G401 (cell line): Measurements from ENCODE around the gene ERGIC3. TPM values are rescaled to one million over a fixed set of nuclear protein-coding genes. Genes with fewer than 3 reads are reported as not detected.
A peak's percentile ranks its signal among the peaks of the same experiment; 100 is the strongest.

Experiments used
- DNase-seq: peaks from one replicate; pipeline ENCODE4 v3.0.0-alpha.2; 2015; ENCODE audit warnings: low spot score
- in situ Hi-C: cut with HindIII; loops from 2 replicates; pipeline ENCODE4 v1.10.0; 2016; ENCODE audit warnings: low sequenced_read_pairs, mixed read lengths
- total RNA-seq: library from RNA; depleted of rRNA; stranded (reverse); fragments of >200 nt; shearing (Covaris generic); gene quantifications from 2 replicates; pipeline ENCODE4 v1.2.3, GENCODE V29; 2014; rRNA removed

Gene ERGIC3
- 344 and 371 TPM in 2 replicates for total RNA-seq

DNA sequence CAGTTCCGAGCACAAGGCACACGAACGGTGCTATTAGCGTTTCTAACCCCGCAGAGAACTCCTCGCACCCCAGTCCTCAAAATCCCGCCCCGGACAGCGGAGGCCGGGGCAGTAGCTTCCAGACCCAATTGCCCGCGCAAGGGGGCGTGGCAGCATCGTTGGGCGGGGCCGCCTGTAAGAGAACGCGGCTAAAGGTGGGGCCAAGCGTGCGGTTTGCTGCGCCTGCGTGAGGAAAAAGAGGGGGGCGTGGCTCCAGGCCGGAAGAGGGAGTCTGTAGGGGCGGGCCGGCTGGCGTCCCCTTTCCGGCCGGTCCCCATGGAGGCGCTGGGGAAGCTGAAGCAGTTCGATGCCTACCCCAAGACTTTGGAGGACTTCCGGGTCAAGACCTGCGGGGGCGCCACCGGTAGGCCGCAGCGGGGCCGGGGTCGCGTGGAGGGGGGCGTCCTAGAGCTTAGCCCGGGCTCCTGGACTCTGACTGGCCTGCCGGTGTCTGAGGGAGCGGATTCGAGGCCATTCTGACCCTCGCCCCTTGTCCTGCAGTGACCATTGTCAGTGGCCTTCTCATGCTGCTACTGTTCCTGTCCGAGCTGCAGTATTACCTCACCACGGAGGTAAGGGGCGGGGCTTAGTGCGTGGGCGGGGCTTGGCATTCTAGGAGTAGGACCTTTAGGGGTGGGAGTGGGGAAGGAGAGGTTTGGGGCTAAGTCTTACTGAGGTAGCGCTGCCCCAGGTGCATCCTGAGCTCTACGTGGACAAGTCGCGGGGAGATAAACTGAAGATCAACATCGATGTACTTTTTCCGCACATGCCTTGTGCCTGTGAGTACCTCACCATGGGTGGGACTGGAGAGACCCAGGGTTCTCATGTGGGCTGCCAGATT lies at the start of gene ERGIC3:
TSS of gene ERGIC3 (plus strand) at position 296 of the 880 bp plus-strand sequence. CDS start at position 316, 20 bp downstream.
- peak; percentile 95 for DNase-seq
- in situ Hi-C loops: no loop called here

DNA sequence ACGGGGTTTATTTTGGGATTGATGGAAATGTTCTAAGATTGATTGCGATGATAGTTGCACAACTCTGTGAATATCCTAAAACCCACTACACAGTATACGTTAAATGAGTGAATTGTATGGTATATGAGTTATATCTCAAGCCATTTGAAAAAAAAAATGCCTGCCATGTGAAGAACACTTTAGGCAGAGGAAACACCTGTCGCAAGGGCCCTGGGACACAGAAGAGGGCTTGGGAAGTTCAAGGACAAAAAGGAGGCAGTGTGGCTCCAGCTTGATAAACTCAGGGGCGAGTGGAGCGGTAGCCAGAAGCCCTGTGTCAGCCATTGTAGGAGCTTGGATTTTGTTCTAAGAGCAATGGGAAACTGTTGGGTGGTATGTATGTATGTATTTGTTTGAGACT lies 49.5 kb upstream of the ERGIC3 start:
- in situ Hi-C loops: no loop called here
- no peak for DNase-seq

DNA sequence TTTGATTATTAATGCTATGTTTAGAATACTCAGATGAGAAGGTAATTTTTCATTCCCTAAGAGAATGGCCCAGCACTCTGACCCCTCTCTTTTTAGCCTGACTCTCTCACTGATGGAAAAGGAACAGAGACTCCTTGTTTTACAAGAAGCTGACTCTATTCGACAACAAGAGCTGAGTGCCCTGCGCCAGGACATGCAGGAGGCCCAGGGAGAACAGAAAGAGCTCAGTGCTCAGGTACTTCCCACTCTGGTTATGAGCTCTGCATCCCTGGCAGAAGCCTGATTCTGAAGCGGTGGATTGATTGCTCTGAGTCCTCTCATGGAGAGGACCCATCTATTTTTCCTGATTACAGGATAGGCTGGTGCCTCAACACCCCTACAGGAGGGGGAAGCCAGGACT lies 45.4 kb upstream of the ERGIC3 start:
- in situ Hi-C loops: no loop called here
- no peak for DNase-seq

DNA sequence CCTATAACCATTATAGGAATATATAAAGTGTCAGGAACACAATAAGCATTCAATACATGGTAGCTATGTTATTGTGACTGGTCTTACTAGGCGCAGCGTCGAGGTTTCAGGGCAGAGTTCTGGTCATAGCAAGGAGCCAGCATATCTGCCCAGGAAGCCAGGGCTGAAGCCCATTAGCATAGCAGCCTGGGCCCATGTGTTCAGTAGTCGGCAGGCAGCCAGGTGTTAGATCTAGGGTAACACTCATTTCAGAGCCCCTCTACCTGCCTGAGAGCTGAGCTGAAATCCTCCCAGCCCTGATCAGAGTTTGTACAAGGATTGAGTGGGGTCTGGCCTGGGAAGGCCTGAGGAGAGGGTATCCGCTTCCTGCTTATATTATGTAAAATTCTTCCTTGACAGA lies 44.6 kb upstream of the ERGIC3 start:
- in situ Hi-C loops: no loop called here
- DNase-seq: no peak

DNA sequence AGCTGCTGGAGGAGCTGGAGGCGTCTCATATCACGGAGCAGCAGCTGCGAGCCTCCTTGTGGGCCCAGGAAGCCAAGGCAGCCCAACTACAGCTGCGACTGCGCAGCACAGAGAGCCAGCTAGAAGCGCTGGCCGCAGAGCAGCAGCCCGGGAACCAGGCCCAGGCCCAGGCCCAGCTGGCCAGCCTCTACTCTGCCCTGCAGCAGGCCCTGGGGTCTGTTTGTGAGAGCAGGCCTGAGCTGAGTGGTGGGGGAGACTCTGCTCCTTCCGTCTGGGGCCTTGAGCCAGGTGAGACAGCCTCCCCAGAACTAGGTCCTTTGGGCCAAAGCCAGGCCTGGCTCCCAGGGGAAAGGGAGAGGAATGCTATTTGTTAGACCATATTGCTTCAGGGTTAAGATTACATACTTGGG lies 44.1 kb upstream of the ERGIC3 start:
- in situ Hi-C loops: no loop called here
- DNase-seq: no peak

DNA sequence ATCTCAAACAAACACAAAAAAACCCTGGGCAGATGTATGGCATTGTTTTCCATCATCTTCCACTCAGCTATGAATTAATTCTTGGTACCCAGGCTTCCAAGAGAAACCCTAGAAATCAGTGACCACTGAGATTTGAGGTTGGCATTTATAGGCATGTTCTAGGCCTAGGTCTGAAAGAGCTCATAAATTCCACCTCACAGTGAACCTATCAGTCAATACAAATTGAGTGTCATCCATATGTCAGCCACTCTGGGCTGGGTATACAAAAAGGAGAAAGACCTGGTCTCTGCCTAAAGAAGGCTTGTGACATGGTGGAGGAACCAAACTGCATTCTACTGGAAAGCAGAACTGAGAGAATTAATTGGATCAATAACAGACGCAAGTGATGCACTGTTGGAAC lies 42.6 kb upstream of the ERGIC3 start:
- in situ Hi-C loops: no loop called here
- DNase-seq: no peak

DNA sequence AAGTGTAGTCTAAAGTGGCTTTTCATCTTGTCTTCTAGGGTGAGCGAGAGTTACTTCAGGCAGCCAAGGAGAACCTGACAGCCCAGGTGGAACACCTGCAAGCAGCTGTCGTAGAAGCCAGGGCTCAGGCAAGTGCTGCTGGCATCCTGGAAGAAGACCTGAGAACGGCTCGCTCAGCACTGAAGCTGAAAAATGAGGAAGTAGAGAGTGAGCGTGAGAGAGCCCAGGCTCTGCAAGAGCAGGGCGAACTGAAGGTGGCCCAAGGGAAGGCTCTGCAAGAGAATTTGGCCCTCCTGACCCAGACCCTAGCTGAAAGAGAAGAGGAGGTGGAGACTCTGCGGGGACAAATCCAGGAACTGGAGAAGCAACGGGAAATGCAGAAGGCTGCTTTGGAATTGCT lies 39.5 kb upstream of the ERGIC3 start:
- in situ Hi-C loops: no loop called here
- DNase-seq: no peak

DNA sequence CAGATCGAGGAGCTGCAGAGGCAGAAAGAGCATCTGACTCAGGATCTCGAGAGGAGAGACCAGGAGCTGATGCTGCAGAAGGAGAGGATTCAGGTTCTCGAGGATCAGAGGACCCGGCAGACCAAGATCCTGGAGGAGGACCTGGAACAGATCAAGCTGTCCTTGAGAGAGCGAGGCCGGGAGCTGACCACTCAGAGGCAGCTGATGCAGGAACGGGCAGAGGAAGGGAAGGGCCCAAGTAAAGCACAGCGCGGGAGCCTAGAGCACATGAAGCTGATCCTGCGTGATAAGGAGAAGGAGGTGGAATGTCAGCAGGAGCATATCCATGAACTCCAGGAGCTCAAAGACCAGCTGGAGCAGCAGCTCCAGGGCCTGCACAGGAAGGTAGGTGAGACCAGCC lies 38.6 kb upstream of the ERGIC3 start:
- in situ Hi-C loops: no loop called here
- no peak for DNase-seq

DNA sequence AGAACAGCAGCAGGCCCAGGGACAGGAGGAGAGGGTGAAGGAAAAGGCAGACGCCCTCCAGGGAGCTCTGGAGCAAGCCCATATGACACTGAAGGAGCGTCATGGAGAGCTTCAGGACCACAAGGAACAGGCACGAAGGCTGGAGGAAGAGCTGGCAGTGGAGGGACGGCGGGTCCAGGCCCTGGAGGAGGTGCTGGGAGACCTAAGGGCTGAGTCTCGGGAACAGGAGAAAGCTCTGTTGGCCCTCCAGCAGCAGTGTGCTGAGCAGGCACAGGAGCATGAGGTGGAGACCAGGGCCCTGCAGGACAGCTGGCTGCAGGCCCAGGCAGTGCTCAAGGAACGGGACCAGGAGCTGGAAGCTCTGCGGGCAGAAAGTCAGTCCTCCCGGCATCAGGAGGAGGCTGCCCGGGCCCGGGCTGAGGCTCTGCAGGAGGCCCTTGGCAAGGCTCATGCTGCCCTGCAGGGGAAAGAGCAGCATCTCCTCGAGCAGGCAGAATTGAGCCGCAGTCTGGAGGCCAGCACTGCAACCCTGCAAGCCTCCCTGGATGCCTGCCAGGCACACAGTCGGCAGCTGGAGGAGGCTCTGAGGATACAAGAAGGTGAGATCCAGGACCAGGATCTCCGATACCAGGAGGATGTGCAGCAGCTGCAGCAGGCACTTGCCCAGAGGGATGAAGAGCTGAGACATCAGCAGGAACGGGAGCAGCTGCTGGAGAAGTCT lies 37.9 kb upstream of the ERGIC3 start:
- peak; percentile 91 for DNase-seq
- in situ Hi-C loops: no loop called here

DNA sequence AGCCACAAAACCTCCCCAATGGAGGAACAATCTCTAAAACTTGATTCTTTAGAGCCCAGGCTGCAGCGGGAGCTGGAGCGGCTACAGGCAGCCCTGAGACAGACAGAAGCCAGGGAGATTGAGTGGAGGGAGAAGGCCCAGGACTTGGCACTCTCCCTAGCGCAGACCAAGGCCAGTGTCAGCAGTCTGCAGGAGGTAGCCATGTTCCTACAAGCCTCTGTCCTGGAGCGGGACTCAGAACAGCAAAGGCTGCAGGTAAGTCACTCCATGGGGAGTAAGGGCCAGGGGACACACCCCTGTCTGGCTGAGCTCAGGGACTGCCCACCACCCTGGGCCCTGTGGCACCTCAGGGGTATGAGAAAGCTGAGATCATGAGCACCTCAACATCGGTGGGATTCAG lies 37.1 kb upstream of the ERGIC3 start:
- in situ Hi-C loops: no loop called here
- no peak for DNase-seq

DNA sequence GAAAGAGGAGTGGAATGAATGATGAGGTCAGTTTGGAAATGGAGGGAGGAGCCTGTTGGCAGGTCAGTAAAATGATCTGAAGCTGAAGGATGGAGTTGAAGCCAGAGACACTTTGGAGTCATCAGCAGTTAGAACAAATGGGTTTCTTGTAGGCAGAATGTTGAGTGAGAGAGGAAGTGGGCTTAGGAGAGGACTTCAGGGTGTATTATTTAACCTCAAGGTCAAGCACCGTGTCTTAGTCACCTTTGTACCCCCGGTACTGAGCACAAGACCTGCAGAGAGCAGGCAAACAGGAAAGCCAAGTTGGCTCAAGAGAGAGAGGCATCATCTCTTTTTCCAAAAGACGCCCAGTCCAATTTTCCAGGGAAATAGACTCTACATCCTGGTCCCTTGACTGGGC lies 35.7 kb upstream of the ERGIC3 start:
- in situ Hi-C loops: no loop called here
- no peak for DNase-seq

DNA sequence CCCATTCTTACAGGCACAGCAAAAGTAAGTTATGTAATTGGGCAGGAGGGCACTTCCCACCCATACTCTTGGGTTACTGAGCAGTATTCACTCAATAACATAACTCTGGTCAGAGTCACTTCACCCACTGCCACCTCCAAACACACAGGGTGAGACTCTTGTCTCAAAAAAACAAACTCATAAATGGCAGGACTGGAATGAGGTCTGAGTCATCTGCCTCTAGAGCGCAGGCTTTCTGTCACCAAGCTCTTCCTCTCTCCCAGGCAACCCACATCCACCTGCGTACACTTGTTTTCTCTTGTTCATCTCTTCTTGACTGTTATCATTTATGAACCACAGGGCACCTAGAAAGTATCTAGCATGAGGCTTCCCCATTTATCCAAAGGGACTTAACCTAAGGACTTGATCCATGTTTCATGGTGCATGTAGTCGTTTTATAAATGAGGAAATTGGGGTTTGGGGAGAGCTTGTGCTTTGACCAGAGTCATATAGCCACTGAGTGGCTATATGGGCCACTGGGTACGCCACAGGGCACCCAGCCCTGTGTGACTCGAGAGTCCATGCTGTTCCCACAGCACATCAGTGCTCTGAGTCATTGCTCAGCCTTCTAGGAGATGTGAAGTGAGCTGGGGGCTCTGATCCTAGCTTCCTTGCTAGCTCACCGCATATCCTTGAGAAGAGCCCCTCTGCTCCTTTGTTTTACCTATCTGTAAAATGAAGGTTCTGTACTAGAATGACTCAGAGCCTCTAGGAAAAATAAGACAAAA lies 34.8 kb upstream of the ERGIC3 start:
- in situ Hi-C loops: no loop called here

DNA sequence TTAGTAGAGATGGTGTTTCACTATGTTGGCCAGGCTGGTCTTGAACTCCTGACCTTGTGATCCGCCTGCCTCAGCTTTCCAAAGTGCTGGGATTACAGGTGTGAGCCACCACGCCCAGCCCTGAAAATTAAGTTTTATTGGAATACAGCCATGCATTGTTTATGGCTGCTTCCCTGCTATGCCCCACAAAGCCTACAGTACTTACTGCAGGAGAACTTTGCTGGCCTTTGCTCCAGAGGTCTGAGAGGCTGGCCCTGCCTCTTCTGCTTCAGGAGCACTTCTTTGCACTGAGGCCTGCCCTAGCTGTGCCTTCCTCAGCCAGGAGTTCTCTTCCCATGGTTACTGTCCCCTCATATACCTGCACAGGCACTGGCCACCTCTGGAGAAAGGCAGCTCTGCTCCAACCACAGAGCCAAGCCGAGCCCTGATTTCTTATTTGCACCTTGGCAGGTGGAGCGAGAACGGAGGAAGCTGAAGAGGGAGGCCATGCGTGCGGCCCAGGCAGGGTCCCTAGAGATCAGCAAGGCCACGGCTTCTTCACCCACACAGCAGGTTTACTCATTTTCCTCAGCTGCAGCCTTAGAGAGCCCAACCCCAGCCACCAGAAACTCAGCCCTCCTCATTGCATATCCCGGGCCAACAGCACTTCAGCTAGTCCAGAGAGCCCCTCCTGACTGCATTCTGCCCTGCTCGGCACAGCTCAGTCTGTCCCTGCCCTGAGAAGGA lies 33.2 kb upstream of the ERGIC3 start:
- DNase-seq: no peak
- in situ Hi-C loops: no loop called here

More for the DNA sequence above, 34.8 kb upstream of the ERGIC3 start:
- no peak for DNase-seq

DNA sequence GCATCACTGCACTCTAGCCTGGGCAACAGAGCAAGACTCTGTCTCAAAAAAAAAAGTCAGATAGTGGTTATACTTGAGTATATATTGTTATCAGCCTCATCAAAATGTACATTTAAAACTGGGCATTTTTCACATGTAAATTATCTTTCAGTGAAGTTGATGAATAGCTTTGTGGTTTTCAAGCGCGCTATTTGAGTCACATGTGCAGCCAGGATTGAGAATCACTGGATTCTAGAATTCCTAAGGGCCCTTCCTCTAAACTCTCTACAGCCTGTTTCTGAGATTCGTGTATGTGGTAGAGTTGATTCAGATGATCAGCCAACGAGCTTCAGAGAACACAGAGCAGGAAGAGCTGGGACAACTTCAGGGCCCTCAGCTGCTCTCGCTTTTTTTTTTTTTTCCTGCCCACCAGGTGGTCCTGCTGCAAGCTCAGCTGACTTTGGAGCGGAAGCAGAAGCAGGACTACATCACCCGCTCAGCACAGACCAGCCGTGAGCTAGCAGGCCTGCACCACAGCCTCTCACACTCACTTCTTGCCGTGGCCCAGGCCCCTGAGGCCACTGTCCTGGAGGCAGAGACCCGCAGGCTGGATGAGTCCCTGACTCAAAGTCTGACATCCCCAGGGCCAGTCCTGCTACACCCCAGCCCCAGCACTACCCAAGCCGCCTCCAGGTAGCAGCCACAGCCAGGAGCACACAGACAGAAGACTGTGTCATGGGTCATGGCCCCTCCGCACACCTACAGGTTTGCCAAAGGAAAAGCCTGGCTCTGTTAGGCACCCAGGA lies 30.7 kb upstream of the ERGIC3 start:
- in situ Hi-C loops: no loop called here
- DNase-seq: no peak

DNA sequence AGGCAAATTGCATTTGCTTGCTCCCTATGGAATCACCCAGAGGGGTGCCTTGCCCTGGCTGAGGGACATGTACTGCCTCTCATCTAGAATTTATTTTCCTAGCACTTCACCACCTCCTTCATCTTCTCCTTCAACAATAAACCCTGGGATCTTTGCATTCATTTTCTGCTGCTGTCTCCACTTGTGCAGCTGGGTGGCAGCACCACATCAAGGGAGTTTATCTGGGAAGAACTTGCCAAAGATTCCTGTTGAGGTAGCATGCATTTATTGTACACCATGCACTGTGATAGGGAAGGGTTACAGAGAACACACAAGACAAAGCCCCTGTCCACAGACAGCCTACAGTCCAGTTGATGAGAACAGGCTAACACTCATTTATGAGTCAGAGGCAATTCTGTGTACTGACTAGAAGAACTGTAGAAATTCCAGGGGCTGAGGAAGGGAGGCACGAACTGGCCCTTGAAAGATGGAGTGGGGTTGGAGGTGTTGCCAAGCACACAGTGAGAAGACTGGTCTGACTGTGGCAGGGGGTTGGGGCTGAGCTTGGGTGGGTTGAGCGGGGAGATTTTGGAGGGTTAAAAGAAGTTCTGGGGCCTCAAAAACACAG lies 30.0 kb upstream of the ERGIC3 start:
- peak; percentile 58 for DNase-seq
- in situ Hi-C loops: no loop called here

DNA sequence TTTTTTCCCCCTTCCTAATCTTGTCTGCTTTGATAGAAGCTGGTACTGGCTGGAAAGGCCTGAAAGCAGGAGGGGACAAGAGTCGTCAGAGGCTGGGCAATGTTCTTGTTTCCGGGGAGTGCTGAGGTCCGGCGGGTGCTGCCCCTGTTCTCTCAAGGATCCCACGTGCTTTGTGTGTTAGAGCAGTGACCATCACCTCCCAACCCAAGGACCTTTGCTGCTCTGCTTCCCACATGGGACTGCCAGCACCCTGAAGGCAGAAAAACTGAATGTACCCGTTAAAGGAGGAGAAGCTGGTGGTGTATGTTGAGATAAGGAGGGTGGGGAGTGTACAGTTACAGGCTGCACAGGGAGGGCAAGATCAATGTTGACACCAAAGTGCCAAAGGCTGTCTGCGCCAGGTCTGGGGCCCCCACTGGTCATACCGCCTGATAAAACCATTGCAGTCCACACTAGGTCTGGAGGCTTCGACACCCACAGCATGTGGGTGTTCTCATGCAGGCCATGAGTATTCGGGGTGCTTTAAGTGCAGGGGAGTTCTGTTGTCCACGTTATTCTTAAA lies 27.4 kb upstream of the ERGIC3 start:
- in situ Hi-C loops: no loop called here
- DNase-seq: no peak

DNA sequence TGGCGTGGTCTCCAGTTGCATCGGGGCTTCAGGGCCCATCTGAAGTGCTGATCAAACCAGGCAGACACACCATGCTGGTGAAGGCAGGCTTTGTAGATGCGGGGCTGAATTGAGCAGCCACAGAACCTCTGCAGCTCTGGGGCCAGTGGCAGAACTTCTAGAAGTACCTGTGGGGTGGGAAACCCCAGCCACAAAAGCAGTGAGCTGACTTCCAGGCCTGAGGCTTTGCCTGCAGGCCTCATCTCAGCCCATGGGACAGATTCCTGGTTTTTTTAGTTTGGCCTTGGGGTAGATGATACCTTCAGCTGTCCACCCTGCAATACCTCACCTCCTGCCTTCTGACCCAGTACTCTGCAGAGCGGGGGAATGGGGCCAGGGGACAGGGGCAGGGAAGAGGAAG lies 26.5 kb upstream of the ERGIC3 start:
- in situ Hi-C loops: no loop called here
- no peak for DNase-seq
